Measurements from ENCODE around the gene ZBTB18.

DNA sequence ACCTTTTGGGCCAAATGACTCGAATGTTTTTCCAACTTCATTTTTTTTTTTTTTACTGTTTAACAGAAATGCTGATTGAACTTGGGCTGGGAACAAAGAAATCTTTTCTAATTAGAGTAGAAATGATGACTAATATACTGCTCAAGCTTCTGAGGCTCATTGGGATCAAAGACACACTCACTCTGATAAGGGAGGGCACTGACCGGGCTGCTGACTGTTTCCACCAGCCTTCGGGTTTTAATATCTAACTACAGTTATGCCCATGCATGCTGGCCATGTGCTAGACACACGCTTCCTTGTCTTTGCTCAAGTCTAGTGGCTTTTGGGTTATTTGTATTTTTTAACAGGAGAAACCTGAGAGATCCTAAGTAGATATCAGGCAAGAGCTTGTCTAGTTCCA, 16.8 kb downstream of the ZBTB18 start:
- TF ChIP-seq POLR2A (IDR thresholded peaks at IDR 0.05; ENCODE audit: low read length) (no peak), GATA1 (IDR thresholded peaks at IDR 0.05; ENCODE audit: low read depth, low read length) (no peak)
